ENCODE data around the gene DAAM1.

GRCh38 chr14:59355091-59355490 is 166.6 kb downstream of the DAAM1 start:
- TF ChIP-seq, protein P1, sequence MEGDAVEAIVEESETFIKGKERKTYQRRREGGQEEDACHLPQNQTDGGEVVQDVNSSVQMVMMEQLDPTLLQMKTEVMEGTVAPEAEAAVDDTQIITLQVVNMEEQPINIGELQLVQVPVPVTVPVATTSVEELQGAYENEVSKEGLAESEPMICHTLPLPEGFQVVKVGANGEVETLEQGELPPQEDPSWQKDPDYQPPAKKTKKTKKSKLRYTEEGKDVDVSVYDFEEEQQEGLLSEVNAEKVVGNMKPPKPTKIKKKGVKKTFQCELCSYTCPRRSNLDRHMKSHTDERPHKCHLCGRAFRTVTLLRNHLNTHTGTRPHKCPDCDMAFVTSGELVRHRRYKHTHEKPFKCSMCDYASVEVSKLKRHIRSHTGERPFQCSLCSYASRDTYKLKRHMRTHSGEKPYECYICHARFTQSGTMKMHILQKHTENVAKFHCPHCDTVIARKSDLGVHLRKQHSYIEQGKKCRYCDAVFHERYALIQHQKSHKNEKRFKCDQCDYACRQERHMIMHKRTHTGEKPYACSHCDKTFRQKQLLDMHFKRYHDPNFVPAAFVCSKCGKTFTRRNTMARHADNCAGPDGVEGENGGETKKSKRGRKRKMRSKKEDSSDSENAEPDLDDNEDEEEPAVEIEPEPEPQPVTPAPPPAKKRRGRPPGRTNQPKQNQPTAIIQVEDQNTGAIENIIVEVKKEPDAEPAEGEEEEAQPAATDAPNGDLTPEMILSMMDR (conservative IDR thresholded peaks at IDR 0.05; ENCODE audit: low read depth, low read length), result no peak
- TF ChIP-seq EZH2 (IDR thresholded peaks at IDR 0.05; ENCODE audit: borderline replicate concordance, low read depth, low read length, poor library complexity, severe bottlenecking), result no peak
